GM18870 (cell line): ENCODE data around the gene BDP1.
"Not testable (repeated sequence)": the region's sequence is repeated elsewhere in the genome, so short reads cannot be mapped to it uniquely, and the experiment has no call there.

Source experiments
- ATAC-seq: cut with Tn5 transposase; IDR thresholded peaks from one replicate; pipeline ENCODE4 v1.9.1; 2021; ENCODE audit warnings: moderate library complexity; ENCODE audit not compliant: unreplicated experiment

BDP1 gene

DNA sequence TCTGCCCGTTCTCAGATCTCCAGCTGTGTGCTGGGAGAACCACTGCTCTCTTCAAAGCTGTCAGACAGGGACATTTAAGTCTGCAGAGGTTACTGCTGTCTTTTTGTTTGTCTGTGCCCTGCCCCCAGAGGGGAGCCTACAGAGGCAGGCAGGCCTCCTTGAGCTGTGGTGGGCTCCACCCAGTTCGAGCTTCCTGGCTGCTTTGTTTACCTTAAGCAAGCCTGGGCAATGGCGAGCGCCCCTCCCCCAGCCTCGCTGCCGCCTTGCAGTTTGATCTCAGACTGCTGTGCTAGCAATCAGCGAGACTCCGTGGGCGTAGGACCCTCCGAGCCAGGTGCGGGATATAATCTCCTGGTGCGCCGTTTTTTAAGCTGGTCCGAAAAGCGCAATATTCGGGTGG, 154.5 kb downstream of the BDP1 start:
- ATAC-seq, result not testable (repeated sequence)

DNA sequence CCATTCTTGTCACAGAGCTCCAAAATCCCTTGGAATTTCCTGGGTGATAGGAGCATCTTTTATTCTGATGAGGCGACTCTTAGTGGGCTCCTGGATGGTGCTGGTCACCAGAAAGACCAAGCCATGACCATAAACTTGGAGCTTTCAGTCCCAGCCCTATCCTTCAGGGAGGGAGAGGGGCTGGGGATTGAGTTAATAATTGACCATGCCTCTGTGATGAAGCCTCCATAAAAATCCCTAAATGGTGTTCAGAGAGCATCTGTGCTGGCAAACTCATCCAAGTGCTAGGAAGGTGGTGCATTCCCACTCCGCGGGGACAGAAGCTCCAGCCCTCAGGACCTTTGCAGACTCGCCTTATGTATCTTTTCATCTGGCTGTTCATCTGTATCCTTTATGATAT, 160.4 kb downstream of the BDP1 start:
- no peak for ATAC-seq
